Suprapubic skin (tissue), 4 donors: ENCODE results near the gene AQP7. TPM values are rescaled to one million over a fixed set of nuclear protein-coding genes. Genes with fewer than 3 reads are reported as not detected.
A peak's percentile ranks its signal among the peaks of the same experiment; 100 is the strongest.

Source experiments
- DNase-seq, 2 donors: peaks; one replicate each; pipeline ENCODE4 v3.0.0-alpha.2; 2019; ENCODE audit warnings: low spot score in 2 of 2
- H3K27ac ChIP-seq: fragments of 200-600 bp; sonication (generic); one replicate; pipeline ENCODE4 v1.5.1; 2019
- H3K27me3 ChIP-seq: fragments of 200-600 bp; sonication (generic); one replicate; pipeline ENCODE4 v1.5.1; 2019
- H3K36me3 ChIP-seq: fragments of 200-600 bp; sonication (generic); one replicate; pipeline ENCODE4 v1.5.1; 2019
- H3K4me1 ChIP-seq: fragments of 200-600 bp; sonication (generic); one replicate; pipeline ENCODE4 v1.5.1; 2019
- H3K4me3 ChIP-seq: fragments of 200-600 bp; sonication (generic); one replicate; pipeline ENCODE4 v1.5.1; 2019; ENCODE audit warnings: mild to moderate bottlenecking
- H3K9me3 ChIP-seq: fragments of 200-600 bp; sonication (generic); one replicate; pipeline ENCODE4 v1.5.1; 2019
- CTCF ChIP-seq, 2 donors: fragments of 200-600 bp in 1 of 2; fragments of 450-650 bp in 1 of 2; sonication (generic) in 1 of 2; IDR thresholded peaks; one replicate each; pipeline ENCODE4 v1.5.1; 2016 to 2019; ENCODE audit warnings: antibody characterized with exemption in 2 of 2, mild to moderate bottlenecking in 1 of 2, moderate library complexity in 1 of 2
- EP300 ChIP-seq: sonication (generic); formaldehyde crosslinking; IDR thresholded peaks from one replicate; pipeline ENCODE4 v1.6.1; 2017; ENCODE audit warnings: antibody characterized with exemption
- POLR2A ChIP-seq, 2 donors: fragments of 450-650 bp; IDR thresholded peaks; one replicate each; pipeline ENCODE4 v1.6.1; 2017; ENCODE audit warnings: antibody characterized with exemption in 2 of 2, mild to moderate bottlenecking in 2 of 2, moderate library complexity in 2 of 2
- POLR2AphosphoS5 ChIP-seq, 3 donors: sonication (generic); formaldehyde crosslinking; IDR thresholded peaks; one replicate each; pipeline ENCODE4 v1.6.1; 2017; ENCODE audit warnings: antibody characterized with exemption in 3 of 3
- WGBS: methylation state at CpG from one replicate; pipeline ENCODE4 v1.1.5; 2018; 5-methylcytosine and 5-hydroxymethylcytosine counted together
- total RNA-seq, 4 donors: library from RNA; depleted of rRNA; stranded (reverse); fragments of >200 nt; gene quantifications; one replicate each; pipeline ENCODE4 v1.1.0, GENCODE V29; 2016

AQP7 gene
- total RNA-seq, 4 donors from 2014 or later: 2.1 to 66.5 (median 13.1) TPM

- Histone ChIP-seq H3K27ac (no peak overlapping the region), H3K9me3 (no peaks in the 10 kb centered on the region), H3K27me3 (no peaks in the 10 kb centered on the region), H3K4me1 (no peaks in the 10 kb centered on the region), H3K4me3 (no peak overlapping the region), H3K36me3 (no peaks in the 10 kb centered on the region)
- DNase-seq: peak in 1 of 2 donors; percentile 48
- 60% methylated on average over 8 of the region's 11 CpGs for WGBS
- no peak for TF ChIP-seq CTCF (IDR thresholded peaks at IDR 0.05)
- TF ChIP-seq EP300: no peak
- TF ChIP-seq POLR2AphosphoS5 (IDR thresholded peaks at IDR 0.05): no peak
- TF ChIP-seq POLR2A (IDR thresholded peaks at IDR 0.05): no peak
These were observed 21.1 kb downstream of the AQP7 start for GRCh38 chr9:33381231-33381791.

GRCh38 chr9:33380390-33381094 is 21.8 kb downstream of the AQP7 start:
- H3K36me3 ChIP-seq: no peaks in the 10 kb centered on the region
- 78% methylated on average over 5 of the region's 5 CpGs for WGBS
- no peaks in the 10 kb centered on the region for H3K27me3 ChIP-seq
- H3K4me1 ChIP-seq: peaks cover 6% of the 10 kb centered on the region
- H3K4me3 ChIP-seq: no peak overlapping the region
- H3K27ac ChIP-seq: no peak overlapping the region
- no peaks in the 10 kb centered on the region for H3K9me3 ChIP-seq
- DNase-seq: peak in 1 of 2 donors; percentile 35
- TF ChIP-seq EP300 (no peak), POLR2AphosphoS5 (IDR thresholded peaks at IDR 0.05) (no peak), POLR2A (IDR thresholded peaks at IDR 0.05) (no peak), CTCF (IDR thresholded peaks at IDR 0.05) (no peak)

- 94% methylated on average over 8 of the region's 14 CpGs for WGBS
- Histone ChIP-seq H3K36me3 (no peaks in the 10 kb centered on the region), H3K27me3 (no peaks in the 10 kb centered on the region), H3K4me1 (peaks cover 13% of the 10 kb centered on the region), H3K9me3 (no peaks in the 10 kb centered on the region), H3K27ac (no peak overlapping the region), H3K4me3 (no peak overlapping the region)
- TF ChIP-seq EP300: no peak
- TF ChIP-seq CTCF (IDR thresholded peaks at IDR 0.05): no peak
- no peak for TF ChIP-seq POLR2AphosphoS5 (IDR thresholded peaks at IDR 0.05)
- TF ChIP-seq POLR2A (IDR thresholded peaks at IDR 0.05): no peak
- peak; percentile 64 to 76 for DNase-seq
These were observed 22.5 kb downstream of the AQP7 start for GRCh38 chr9:33379666-33380389.

GRCh38 chr9:33378121-33378795 is 24.1 kb downstream of the AQP7 start:
- H3K4me3 ChIP-seq: no peak overlapping the region
- 89% methylated on average over 7 of the region's 9 CpGs for WGBS
- DNase-seq: peak; percentile 36 to 66
- no peak for TF ChIP-seq POLR2A (IDR thresholded peaks at IDR 0.05)
- TF ChIP-seq CTCF (IDR thresholded peaks at IDR 0.05): no peak
- no peak for TF ChIP-seq EP300
- TF ChIP-seq POLR2AphosphoS5 (IDR thresholded peaks at IDR 0.05): no peak
- peaks cover 21% of the 10 kb centered on the region for H3K4me1 ChIP-seq
- H3K36me3 ChIP-seq: no peaks in the 10 kb centered on the region
- H3K27ac ChIP-seq: no peak overlapping the region
- no peaks in the 10 kb centered on the region for H3K9me3 ChIP-seq
- no peaks in the 10 kb centered on the region for H3K27me3 ChIP-seq
